GM23338 (cell line): ENCODE results near the gene SERPINB2. TPM values are rescaled to one million over a fixed set of nuclear protein-coding genes. Genes with fewer than 3 reads are reported as not detected.

Source experiments
- ATAC-seq: fragments of 200-7000 bp; cut with Tn5 transposase; 3 replicates; pipeline ENCODE4 v1.9.1; 2020
- DNase-seq: peaks from one replicate; pipeline ENCODE4 v3.0.0-alpha.2; 2015; ENCODE audit warnings: low spot score
- H2AFZ ChIP-seq: fragments of 200-600 bp; sonication (generic); 2 replicates; pipeline ENCODE4 v1.8.0; 2016; ENCODE audit warnings: antibody characterized with exemption, mild to moderate bottlenecking, moderate library complexity
- H3F3A ChIP-seq: fragments of 200-600 bp; sonication (generic); replicated peaks from 2 replicates; pipeline ENCODE4 v1.8.0; 2017; ENCODE audit warnings: antibody characterized with exemption, mixed run types, low read depth
- H3K27ac ChIP-seq: fragments of 200-600 bp; sonication (generic); 2 replicates; pipeline ENCODE4 v1.6.1; 2016; ENCODE audit warnings: low read depth
- H3K27me3 ChIP-seq: fragments of 200-600 bp; sonication (generic); 2 replicates; pipeline ENCODE4 v1.8.0; 2016; ENCODE audit warnings: mild to moderate bottlenecking, mixed run types, moderate library complexity; ENCODE audit not compliant: insufficient read depth
- H3K36me3 ChIP-seq: fragments of 200-600 bp; sonication (generic); 2 replicates; pipeline ENCODE4 v1.8.0; 2016; ENCODE audit warnings: mild to moderate bottlenecking; ENCODE audit not compliant: insufficient read depth
- H3K4me1 ChIP-seq: fragments of 200-600 bp; sonication (generic); 2 replicates; pipeline ENCODE4 v1.8.0; 2016; ENCODE audit warnings: mild to moderate bottlenecking, moderate library complexity; ENCODE audit not compliant: insufficient read depth
- H3K4me2 ChIP-seq: fragments of 200-600 bp; sonication (generic); 2 replicates; pipeline ENCODE4 v1.7.1; 2017; ENCODE audit warnings: mixed run types
- H3K4me3 ChIP-seq: fragments of 200-600 bp; sonication (generic); 2 replicates; pipeline ENCODE4 v1.6.1; 2016; ENCODE audit warnings: mixed run types
- H3K79me2 ChIP-seq: fragments of 200-600 bp; sonication (generic); replicated peaks from 2 replicates; pipeline ENCODE4 v1.8.0; 2017; ENCODE audit warnings: mild to moderate bottlenecking; ENCODE audit not compliant: insufficient read depth
- H3K9me2 ChIP-seq: fragments of 200-600 bp; sonication (generic); 2 replicates; pipeline ENCODE4 v1.8.0; 2017; ENCODE audit not compliant: insufficient read depth
- H4K20me1 ChIP-seq: fragments of 200-600 bp; sonication (generic); replicated peaks from 2 replicates; pipeline ENCODE4 v1.8.0; 2017; ENCODE audit warnings: mild to moderate bottlenecking; ENCODE audit not compliant: insufficient read depth
- H3K27ac Mint-ChIP-seq: 2 replicates; pipeline ENCODE4 v1.8.0; 2020; ENCODE audit warnings: inconsistent platforms, mild to moderate bottlenecking, moderate library complexity, mixed read lengths
- H3K27me3 Mint-ChIP-seq: 3 replicates; pipeline ENCODE4 v1.8.0; 2022; ENCODE audit warnings: low read depth, mild to moderate bottlenecking, moderate library complexity, mixed read lengths, inconsistent platforms; ENCODE audit not compliant: insufficient read depth, poor library complexity
- H3K36me3 Mint-ChIP-seq: 3 replicates; pipeline ENCODE4 v1.8.0; 2021; ENCODE audit warnings: low read depth, mild to moderate bottlenecking, inconsistent platforms, moderate library complexity, mixed read lengths
- H3K4me1 Mint-ChIP-seq: 3 replicates; pipeline ENCODE4 v1.8.0; 2020; ENCODE audit warnings: mild to moderate bottlenecking, inconsistent platforms, mixed read lengths
- H3K4me3 Mint-ChIP-seq: 3 replicates; pipeline ENCODE4 v1.8.0; 2021; ENCODE audit warnings: moderate library complexity, mild to moderate bottlenecking, inconsistent platforms, mixed read lengths
- H3K9me3 Mint-ChIP-seq: 3 replicates; pipeline ENCODE4 v1.8.0; 2020; ENCODE audit warnings: moderate library complexity, mild to moderate bottlenecking, inconsistent platforms, mixed read lengths
- CREB1 ChIP-seq: fragments of 250-450 bp; sonication (Bioruptor Pico); IDR thresholded peaks from 2 replicates; pipeline ENCODE4 v1.5.0; 2020; ENCODE audit warnings: low read depth, mild to moderate bottlenecking, moderate library complexity
- CTCF ChIP-seq, 2 experiments: fragments of 200-600 bp in 1 of 2; sonication (generic) in 1 of 2; conservative IDR thresholded peaks; 2 replicates each; pipeline versions ENCODE4 v1.5.1 to v1.6.1; 2016 to 2017; ENCODE audit warnings: antibody characterized with exemption in 2 of 2, low read depth in 2 of 2, mild to moderate bottlenecking in 2 of 2, moderate library complexity in 1 of 2
- ETS1 ChIP-seq: IDR thresholded peaks from 2 replicates; pipeline ENCODE4 v1.6.1; 2016; ENCODE audit warnings: antibody characterized with exemption
- EZH2 ChIP-seq: fragments of 200-600 bp; sonication (generic); IDR thresholded peaks from one replicate; pipeline ENCODE4 v1.8.0; 2017; ENCODE audit warnings: antibody characterized with exemption, mild to moderate bottlenecking, low read depth; ENCODE audit not compliant: unreplicated experiment
- EZH2phosphoT487 ChIP-seq: fragments of 200-600 bp; sonication (generic); IDR thresholded peaks from one replicate; pipeline ENCODE4 v1.8.1; 2018; ENCODE audit warnings: antibody characterized with exemption; ENCODE audit not compliant: unreplicated experiment
- JUNB ChIP-seq: IDR thresholded peaks from one replicate; pipeline ENCODE4 v1.6.1; 2016; ENCODE audit warnings: antibody characterized with exemption; ENCODE audit not compliant: unreplicated experiment
- NANOG ChIP-seq: IDR thresholded peaks from 2 replicates; pipeline ENCODE4 v1.6.1; 2016; ENCODE audit warnings: antibody characterized with exemption, borderline replicate concordance
- POLR2AphosphoS5 ChIP-seq: IDR thresholded peaks from 2 replicates; pipeline ENCODE4 v1.6.1; 2016; ENCODE audit warnings: antibody characterized with exemption, low read depth
- REST ChIP-seq: IDR thresholded peaks from one replicate; pipeline ENCODE4 v1.6.1; 2018; ENCODE audit warnings: antibody characterized with exemption; ENCODE audit not compliant: unreplicated experiment
- STAT1 ChIP-seq: IDR thresholded peaks from one replicate; pipeline ENCODE4 v1.6.1; 2016; ENCODE audit warnings: antibody characterized with exemption; ENCODE audit not compliant: unreplicated experiment
- ZNF114 ChIP-seq: fragments of 250-450 bp; sonication (Bioruptor Pico); IDR thresholded peaks from 2 replicates; pipeline ENCODE4 v1.5.0; 2020; ENCODE audit warnings: mild to moderate bottlenecking, moderate library complexity
- ZNF331 ChIP-seq: fragments of 250-450 bp; sonication (Bioruptor Pico); IDR thresholded peaks from 2 replicates; pipeline ENCODE4 v1.5.0; 2020; ENCODE audit warnings: low read depth, mild to moderate bottlenecking, moderate library complexity
- ZNF462 ChIP-seq: fragments of 250-450 bp; sonication (Bioruptor Pico); IDR thresholded peaks from 2 replicates; pipeline ENCODE4 v1.5.0; 2020; ENCODE audit warnings: mild to moderate bottlenecking, moderate library complexity
- polyA plus RNA-seq: library from polyadenylated mRNA; unstranded; fragments of >200 nt; fragmentation: Nextera tagmentation; extraction: Ambion mirVana; gene quantifications from 2 replicates; pipeline ENCODE4 v1.2.1, GENCODE V29; 2016
- total RNA-seq: library from RNA; depleted of rRNA; stranded (reverse); fragments of >200 nt; shearing (Covaris generic); gene quantifications from 2 replicates; pipeline ENCODE4 v1.2.3, GENCODE V29; 2014

The SERPINB2 gene
- total and polyA plus RNA-seq, 2 experiments from 2014 or later: not detected

GRCh38 chr18:63928331-63928730 is 40.8 kb downstream of the SERPINB2 start:
- H3K36me3 ChIP-seq: no peaks in the 10 kb centered on the region
- no peaks in the 10 kb centered on the region for H3F3A ChIP-seq
- H3K27me3 ChIP-seq: no peaks in the 10 kb centered on the region
- no peak overlapping the region for H3K4me3 Mint-ChIP-seq
- H3K4me2 ChIP-seq: no peak overlapping the region
- DNase-seq (no peak), ATAC-seq (no peak)
- H3K27ac Mint-ChIP-seq: no peak overlapping the region
- no peak overlapping the region for H3K27ac ChIP-seq
- no peaks in the 10 kb centered on the region for H3K4me1 ChIP-seq
- H2AFZ ChIP-seq: no peak overlapping the region
- H3K9me2 ChIP-seq: no peaks in the 10 kb centered on the region
- H3K9me3 Mint-ChIP-seq: no peaks in the 10 kb centered on the region
- TF ChIP-seq EZH2: no peak
- TF ChIP-seq ZNF331 (CRISPR knock-in tag): no peak
- TF ChIP-seq EZH2phosphoT487: no peak
- TF ChIP-seq REST: no peak
- TF ChIP-seq ETS1: no peak
- no peak for TF ChIP-seq CREB1 (CRISPR knock-in tag)
- no peak for TF ChIP-seq ZNF114 (CRISPR knock-in tag)
- TF ChIP-seq POLR2AphosphoS5: no peak
- TF ChIP-seq JUNB: no peak
- TF ChIP-seq NANOG: no peak
- TF ChIP-seq ZNF462 (CRISPR knock-in tag): no peak
- no peak for TF ChIP-seq CTCF (conservative IDR thresholded peaks at IDR 0.05; ENCODE audit: low read depth in 2 of 2)
- TF ChIP-seq STAT1: no peak
- H4K20me1 ChIP-seq: no peaks in the 10 kb centered on the region
- H3K36me3 Mint-ChIP-seq: no peaks in the 10 kb centered on the region
- no peak overlapping the region for H3K4me3 ChIP-seq
- no peaks in the 10 kb centered on the region for H3K4me1 Mint-ChIP-seq
- no peaks in the 10 kb centered on the region for H3K27me3 Mint-ChIP-seq
- H3K79me2 ChIP-seq: no peaks in the 10 kb centered on the region
